Cardiac muscle cell (in vitro differentiated cells and primary cell): ENCODE data around the gene ZFP42. TPM values are rescaled to one million over a fixed set of nuclear protein-coding genes. Genes with fewer than 3 reads are reported as not detected.

Source experiments
- DNase-seq, 2 donors: peaks; one replicate each; pipeline versions ENCODE4 v3.0.0 to v3.0.0-alpha.2; 2010 to 2017; ENCODE audit warnings: low read depth in 1 of 2, low spot score in 1 of 2
- H3K27ac ChIP-seq: fragments of 200-600 bp; sonication (generic); 2 replicates; pipeline ENCODE4 v1.5.1; 2016
- H3K27me3 ChIP-seq: fragments of 200-600 bp; sonication (generic); 2 replicates; pipeline ENCODE4 v1.6.0; 2016; ENCODE audit warnings: control low read depth
- H3K36me3 ChIP-seq: fragments of 200-600 bp; sonication (generic); 2 replicates; pipeline ENCODE4 v1.5.1; 2016; ENCODE audit warnings: control low read depth
- H3K4me1 ChIP-seq: fragments of 200-600 bp; sonication (generic); 2 replicates; pipeline ENCODE4 v1.8.1; 2017; ENCODE audit warnings: low read depth, mild to moderate bottlenecking, mixed run types
- H3K4me3 ChIP-seq: fragments of 200-600 bp; sonication (generic); 2 replicates; pipeline ENCODE4 v1.5.1; 2016; ENCODE audit warnings: mild to moderate bottlenecking
- H3K9me3 ChIP-seq: fragments of 200-600 bp; sonication (generic); 2 replicates; pipeline ENCODE4 v1.5.1; 2017; ENCODE audit warnings: low read depth, mild to moderate bottlenecking, control low read depth
- polyA plus RNA-seq: library from polyadenylated mRNA; unstranded; fragments of >200 nt; fragmentation: Nextera tagmentation; extraction: Ambion mirVana; gene quantifications from 2 replicates; pipeline ENCODE4 v1.2.1, GENCODE V29; 2016
- total RNA-seq: library from RNA; depleted of rRNA; stranded (reverse); fragments of >200 nt; gene quantifications from 2 replicates; pipeline ENCODE4 v1.2.3, GENCODE V29; 2016
- TF ChIP-seq, protein P1 (sequence below): IDR thresholded peaks from 2 replicates; pipeline ENCODE4 v1.5.1; 2012; ENCODE audit warnings: low read depth, mild to moderate bottlenecking, low read length

Gene ZFP42
- total and polyA plus RNA-seq, 2 experiments from 2014 or later, result 0.12 TPM; not detected in 1

DNA sequence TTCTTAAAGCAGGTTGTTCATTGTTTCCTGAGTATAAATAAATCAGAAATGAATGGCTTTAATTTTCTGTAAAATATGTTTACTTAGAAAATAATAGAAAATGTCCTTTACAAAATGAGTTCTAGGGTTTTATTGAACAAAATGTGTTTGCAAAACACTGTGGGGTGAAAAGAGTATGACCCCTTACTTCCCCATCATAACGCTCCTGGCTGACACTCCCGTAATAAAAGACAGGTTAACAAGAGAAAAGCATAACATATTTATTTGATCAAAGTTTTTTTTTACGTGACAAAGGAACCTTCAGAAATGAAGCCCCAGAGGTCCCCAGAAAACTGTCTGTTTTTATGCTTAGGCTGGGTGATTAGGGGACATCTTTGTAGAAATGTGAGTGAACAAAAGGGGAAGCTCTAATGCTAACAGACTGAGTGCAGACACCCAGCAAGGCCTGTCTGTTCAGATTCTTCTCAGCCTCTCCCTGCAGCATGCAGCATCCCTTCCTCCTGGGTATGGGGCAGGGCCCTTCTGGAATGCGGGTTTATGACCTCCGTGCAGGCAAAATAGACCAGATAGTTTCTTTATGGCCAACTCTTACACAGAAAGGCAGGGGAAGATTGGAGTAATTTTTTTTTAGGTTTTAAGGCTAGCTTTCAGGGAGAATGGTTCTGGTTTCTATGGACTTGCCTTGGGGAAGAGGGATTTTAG is 26.1 kb downstream of the ZFP42 start:
- H3K9me3 ChIP-seq, result no peaks in the 10 kb centered on the region
- TF ChIP-seq, protein P1, sequence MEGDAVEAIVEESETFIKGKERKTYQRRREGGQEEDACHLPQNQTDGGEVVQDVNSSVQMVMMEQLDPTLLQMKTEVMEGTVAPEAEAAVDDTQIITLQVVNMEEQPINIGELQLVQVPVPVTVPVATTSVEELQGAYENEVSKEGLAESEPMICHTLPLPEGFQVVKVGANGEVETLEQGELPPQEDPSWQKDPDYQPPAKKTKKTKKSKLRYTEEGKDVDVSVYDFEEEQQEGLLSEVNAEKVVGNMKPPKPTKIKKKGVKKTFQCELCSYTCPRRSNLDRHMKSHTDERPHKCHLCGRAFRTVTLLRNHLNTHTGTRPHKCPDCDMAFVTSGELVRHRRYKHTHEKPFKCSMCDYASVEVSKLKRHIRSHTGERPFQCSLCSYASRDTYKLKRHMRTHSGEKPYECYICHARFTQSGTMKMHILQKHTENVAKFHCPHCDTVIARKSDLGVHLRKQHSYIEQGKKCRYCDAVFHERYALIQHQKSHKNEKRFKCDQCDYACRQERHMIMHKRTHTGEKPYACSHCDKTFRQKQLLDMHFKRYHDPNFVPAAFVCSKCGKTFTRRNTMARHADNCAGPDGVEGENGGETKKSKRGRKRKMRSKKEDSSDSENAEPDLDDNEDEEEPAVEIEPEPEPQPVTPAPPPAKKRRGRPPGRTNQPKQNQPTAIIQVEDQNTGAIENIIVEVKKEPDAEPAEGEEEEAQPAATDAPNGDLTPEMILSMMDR, result no peak
- H3K4me3 ChIP-seq, result no peak overlapping the region
- no peaks in the 10 kb centered on the region for H3K36me3 ChIP-seq
- H3K27me3 ChIP-seq, result no peaks in the 10 kb centered on the region
- H3K27ac ChIP-seq, result no peak overlapping the region
- no peak for DNase-seq
- no peaks in the 10 kb centered on the region for H3K4me1 ChIP-seq

DNA sequence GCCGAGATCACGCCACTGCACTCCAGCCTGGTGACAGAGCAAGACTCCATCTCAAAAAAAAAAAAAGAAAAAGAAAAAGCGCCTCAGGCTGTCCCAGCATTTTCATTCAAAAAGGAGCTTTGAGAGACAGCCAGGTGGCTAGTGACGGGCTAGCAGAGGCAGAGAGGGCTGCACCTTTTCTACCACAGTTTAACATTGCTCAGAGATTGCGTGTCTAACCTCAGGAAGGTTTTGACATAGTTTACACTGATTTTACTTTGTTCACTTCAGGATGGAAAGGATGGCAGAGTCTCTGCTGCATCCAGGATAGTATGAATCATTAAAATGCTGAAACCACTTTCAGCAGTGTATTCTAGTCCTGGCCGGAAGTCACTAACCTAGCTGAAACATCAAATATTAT is 28.1 kb downstream of the ZFP42 start:
- DNase-seq, result no peak
- no peaks in the 10 kb centered on the region for H3K9me3 ChIP-seq
- H3K27me3 ChIP-seq, result no peaks in the 10 kb centered on the region
- no peaks in the 10 kb centered on the region for H3K36me3 ChIP-seq
- H3K4me1 ChIP-seq, result no peaks in the 10 kb centered on the region
- TF ChIP-seq, protein P1, result no peak
- no peak overlapping the region for H3K27ac ChIP-seq
- H3K4me3 ChIP-seq, result no peak overlapping the region

DNA sequence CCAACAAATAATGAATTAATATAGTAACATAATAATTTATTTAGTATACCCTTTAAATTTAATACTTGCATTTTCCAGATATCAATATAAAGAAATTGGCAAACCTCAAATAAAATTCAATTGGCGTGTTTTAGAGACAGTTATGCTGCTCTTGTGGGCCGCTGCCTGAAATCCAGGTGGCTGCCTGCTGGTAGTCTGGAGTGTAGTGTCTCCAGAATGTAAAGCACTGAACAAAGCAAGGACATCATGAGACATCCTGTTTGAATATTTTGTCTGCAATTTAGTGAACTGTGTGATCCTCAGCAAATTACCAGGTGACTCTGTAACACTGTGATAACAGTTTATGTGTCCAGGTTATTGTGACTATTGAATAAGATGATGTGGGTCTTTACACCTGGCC is 29.9 kb downstream of the ZFP42 start:
- H3K4me3 ChIP-seq, result no peak overlapping the region
- peaks cover under 1% of the 10 kb centered on the region for H3K27me3 ChIP-seq
- H3K9me3 ChIP-seq, result no peaks in the 10 kb centered on the region
- TF ChIP-seq, protein P1, result no peak
- no peaks in the 10 kb centered on the region for H3K36me3 ChIP-seq
- H3K27ac ChIP-seq, result no peak overlapping the region
- DNase-seq, result no peak
- H3K4me1 ChIP-seq, result no peaks in the 10 kb centered on the region

DNA sequence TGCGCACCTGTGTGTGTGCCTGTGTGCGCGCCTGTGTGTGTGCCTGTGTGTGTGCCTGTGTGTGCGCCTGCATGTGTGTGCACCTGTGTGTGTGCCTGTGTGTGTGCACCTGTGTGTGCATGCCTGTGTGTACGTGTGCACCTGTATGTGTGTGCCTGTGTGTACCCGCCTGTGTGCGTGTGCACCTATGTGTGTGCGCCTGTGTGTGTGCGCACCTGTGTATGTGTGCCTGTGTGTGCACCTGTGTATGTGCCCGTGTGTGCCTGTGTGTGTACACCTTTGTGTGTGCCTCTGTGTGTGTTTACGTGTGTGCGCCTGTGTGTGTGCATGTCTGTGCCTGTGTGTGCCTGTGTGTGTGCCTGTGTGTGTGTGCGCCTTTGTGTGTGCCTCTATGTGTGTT is 33.5 kb downstream of the ZFP42 start:
- DNase-seq, result no peak
- H3K4me1 ChIP-seq, result no peaks in the 10 kb centered on the region

DNA sequence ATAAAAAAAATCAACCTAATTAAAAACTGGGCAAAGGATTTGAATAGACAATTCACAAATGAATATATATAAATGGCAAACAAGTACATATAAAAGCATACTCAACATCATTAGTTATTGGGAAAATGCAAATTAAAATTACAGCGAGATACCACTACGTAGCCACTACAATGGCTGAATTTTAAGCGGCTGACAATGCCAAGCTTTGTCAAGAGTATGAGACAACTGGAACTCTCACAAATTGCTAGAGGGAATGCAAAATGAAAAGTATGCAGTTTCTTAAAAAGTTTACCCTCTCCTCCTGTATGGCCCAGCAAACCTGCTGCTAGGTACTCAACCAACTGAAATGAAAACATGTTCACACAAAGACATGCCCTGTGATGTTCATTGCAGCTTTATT is 34.8 kb downstream of the ZFP42 start:
- DNase-seq, result no peak
- no peak overlapping the region for H3K27ac ChIP-seq
- TF ChIP-seq, protein P1, result no peak

More for the DNA sequence above, 33.5 kb downstream of the ZFP42 start:
- Histone ChIP-seq H3K4me3 (no peak overlapping the region), H3K27ac (no peak overlapping the region), H3K27me3 (peaks cover 29% of the 10 kb centered on the region), H3K9me3 (no peaks in the 10 kb centered on the region), H3K36me3 (no peaks in the 10 kb centered on the region)
- TF ChIP-seq, protein P1, result no peak

More for the DNA sequence above, 34.8 kb downstream of the ZFP42 start:
- no peaks in the 10 kb centered on the region for H3K9me3 ChIP-seq
- H3K4me1 ChIP-seq, result no peaks in the 10 kb centered on the region
- H3K36me3 ChIP-seq, result no peaks in the 10 kb centered on the region
- peaks cover 29% of the 10 kb centered on the region for H3K27me3 ChIP-seq
- no peak overlapping the region for H3K4me3 ChIP-seq
